ENCODE measurements around the gene UQCRHL. TPM values are rescaled to one million over a fixed set of nuclear protein-coding genes. Genes with fewer than 3 reads are reported as not detected.
"Not testable (repeated sequence)": the region's sequence is repeated elsewhere in the genome, so short reads cannot be mapped to it uniquely, and the experiment has no call there.

UQCRHL gene
- 4.9 TPM for total RNA-seq
- long read RNA-seq, partial matches to known transcripts, result 0 of 2 reads
- long read RNA-seq, other reads (novel, unspliced or antisense), result 0 of 2 reads

GRCh38 chr1:15807549-15807948 is at the start of gene UQCRHL:
Gene UQCRHL, minus strand, starts transcription at chr1:15807649. Its CDS starts 0 bp downstream, at chr1:15807649.
- DNase-seq (ENCODE audit: low spot score); intact Hi-C loops (cut with DNase I): not testable (repeated sequence)

GRCh38 chr1:15856888-15857287 is 49.4 kb upstream of the UQCRHL start:
- no peak for DNase-seq (ENCODE audit: low spot score)
- intact Hi-C loops (cut with DNase I), result no loop called here

GRCh38 chr1:15852828-15853302 is 45.4 kb upstream of the UQCRHL start:
- no peak for DNase-seq (ENCODE audit: low spot score)
- intact Hi-C loops (cut with DNase I), result no loop called here

- DNase-seq (ENCODE audit: low spot score), result no peak
- intact Hi-C loops (cut with DNase I), result no loop called here
These were observed 44.8 kb upstream of the UQCRHL start for GRCh38 chr1:15852036-15852827.

GRCh38 chr1:15851210-15852035 is 44.0 kb upstream of the UQCRHL start:
- intact Hi-C loops (cut with DNase I), result no loop called here

GRCh38 chr1:15850471-15851001 is 43.1 kb upstream of the UQCRHL start:
- no peak for DNase-seq (ENCODE audit: low spot score)
- intact Hi-C loops (cut with DNase I), result no loop called here

More at GRCh38 chr1:15851210-15852035, 44.0 kb upstream of the UQCRHL start:
- no peak for DNase-seq (ENCODE audit: low spot score)

GRCh38 chr1:15849775-15850324 is 42.4 kb upstream of the UQCRHL start:
- intact Hi-C loops (cut with DNase I), result loop anchor here (2.0 to 5.0 kb wide), 2 partner anchors 37 to 97 kb away; no protein-coding TSS in a partner anchor
- no peak for DNase-seq (ENCODE audit: low spot score)

- intact Hi-C loops (cut with DNase I), result loop anchor here (2.0 to 5.0 kb wide), 2 partner anchors 38 to 98 kb away; no protein-coding TSS in a partner anchor
- DNase-seq (ENCODE audit: low spot score), result peak; percentile 89
These were observed 41.7 kb upstream of the UQCRHL start for GRCh38 chr1:15848929-15849774.

- DNase-seq (ENCODE audit: low spot score), result peak; percentile 78
- intact Hi-C loops (cut with DNase I), result loop anchor here (2.0 to 5.0 kb wide), 2 partner anchors 38 to 99 kb away; no protein-coding TSS in a partner anchor
These were observed 40.9 kb upstream of the UQCRHL start for GRCh38 chr1:15848143-15848928.

- no peak for DNase-seq (ENCODE audit: low spot score)
- intact Hi-C loops (cut with DNase I), result loop anchor here (1.0 to 5.0 kb wide), 3 partner anchors 13 to 99 kb away; no protein-coding TSS in a partner anchor
These were observed 40.4 kb upstream of the UQCRHL start for GRCh38 chr1:15847893-15848142.

GRCh38 chr1:15847100-15847892 is 39.8 kb upstream of the UQCRHL start, which contains the start of gene SPEN:
Gene SPEN, plus strand, starts transcription at chr1:15847707. Its CDS starts 361 bp downstream, at chr1:15848068.
- intact Hi-C loops (cut with DNase I), result loop anchor here (1.0 to 5.0 kb wide), 2 partner anchors 12 to 100 kb away; no protein-coding TSS in a partner anchor

GRCh38 chr1:15846056-15846455 is 38.6 kb upstream of the UQCRHL start:
- intact Hi-C loops (cut with DNase I), result loop anchor here (5.0 kb wide), 1 partner anchor 101 kb away; no protein-coding TSS in a partner anchor
- DNase-seq (ENCODE audit: low spot score), result not testable (repeated sequence)

More at GRCh38 chr1:15847100-15847892, 39.8 kb upstream of the UQCRHL start, which contains the start of gene SPEN:
- peak; percentile 99 for DNase-seq (ENCODE audit: low spot score)

- DNase-seq (ENCODE audit: low spot score), result no peak
- intact Hi-C loops (cut with DNase I), result no loop called here
These were observed 36.5 kb upstream of the UQCRHL start for GRCh38 chr1:15843826-15844572.

GRCh38 chr1:15838721-15839120 is 31.3 kb upstream of the UQCRHL start:
- no peak for DNase-seq (ENCODE audit: low spot score)
- intact Hi-C loops (cut with DNase I), result no loop called here

GRCh38 chr1:15837931-15838330 is 30.5 kb upstream of the UQCRHL start:
- intact Hi-C loops (cut with DNase I), result no loop called here
- no peak for DNase-seq (ENCODE audit: low spot score)
